GM12872 (cell line): Measurements from ENCODE around the gene TNK2.

Experiments used
- CTCF ChIP-seq: IDR thresholded peaks from 3 replicates; pipeline ENCODE4 v1.5.1; 2011; ENCODE audit warnings: low read depth, mild to moderate bottlenecking, low read length, moderate library complexity; ENCODE audit not compliant: insufficient read depth

The TNK2 gene

GRCh38 chr3:195903950-195904290 lies 4.4 kb downstream of the TNK2 start:
- TF ChIP-seq CTCF = no peak

GRCh38 chr3:195900436-195901355 lies 7.7 kb downstream of the TNK2 start:
- TF ChIP-seq CTCF = no peak

- TF ChIP-seq CTCF = no peak
Measured at GRCh38 chr3:195899701-195900435, 8.5 kb downstream of the TNK2 start.

- TF ChIP-seq CTCF = no peak
Measured at GRCh38 chr3:195897853-195898415, 10.4 kb downstream of the TNK2 start.

GRCh38 chr3:195897081-195897852 lies 11.1 kb downstream of the TNK2 start:
- no peak for TF ChIP-seq CTCF

- TF ChIP-seq CTCF = no peak
Measured at GRCh38 chr3:195896361-195897080, 11.8 kb downstream of the TNK2 start.
